GM12875 (cell line): ENCODE measurements around the gene TNIK.

Experiments
- H3K4me3 ChIP-seq: one replicate; pipeline ENCODE4 v1.5.1; 2011; ENCODE audit warnings: low read depth, low read length, control low read depth
- TF ChIP-seq, protein P1 (sequence below): IDR thresholded peaks from 2 replicates; pipeline ENCODE4 v1.5.1; 2011; ENCODE audit warnings: low read depth, mild to moderate bottlenecking, control low read depth, inconsistent platforms, low read length, moderate library complexity, borderline replicate concordance; ENCODE audit not compliant: insufficient read depth

TNIK gene

DNA sequence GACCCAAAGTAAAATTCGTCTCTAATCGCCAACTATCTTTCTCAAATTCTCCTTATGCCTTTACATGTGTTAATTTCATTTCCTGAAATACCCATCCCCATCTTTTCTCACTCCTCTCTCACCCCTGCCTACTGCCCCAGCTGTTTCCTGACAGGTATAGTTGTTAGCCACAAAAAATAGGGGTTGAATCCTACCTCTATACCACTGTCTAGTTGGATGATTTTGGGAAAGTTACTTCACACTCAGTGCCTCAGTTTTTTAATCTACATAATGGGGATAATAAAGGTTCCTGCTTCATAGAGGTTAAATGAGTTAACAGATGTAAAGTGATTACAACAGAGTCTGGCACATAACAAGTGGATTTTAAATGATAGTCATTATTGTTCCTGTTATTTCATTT lies 189.7 kb downstream of the TNIK start:
- H3K4me3 ChIP-seq: no peak overlapping the region
- TF ChIP-seq, protein P1, sequence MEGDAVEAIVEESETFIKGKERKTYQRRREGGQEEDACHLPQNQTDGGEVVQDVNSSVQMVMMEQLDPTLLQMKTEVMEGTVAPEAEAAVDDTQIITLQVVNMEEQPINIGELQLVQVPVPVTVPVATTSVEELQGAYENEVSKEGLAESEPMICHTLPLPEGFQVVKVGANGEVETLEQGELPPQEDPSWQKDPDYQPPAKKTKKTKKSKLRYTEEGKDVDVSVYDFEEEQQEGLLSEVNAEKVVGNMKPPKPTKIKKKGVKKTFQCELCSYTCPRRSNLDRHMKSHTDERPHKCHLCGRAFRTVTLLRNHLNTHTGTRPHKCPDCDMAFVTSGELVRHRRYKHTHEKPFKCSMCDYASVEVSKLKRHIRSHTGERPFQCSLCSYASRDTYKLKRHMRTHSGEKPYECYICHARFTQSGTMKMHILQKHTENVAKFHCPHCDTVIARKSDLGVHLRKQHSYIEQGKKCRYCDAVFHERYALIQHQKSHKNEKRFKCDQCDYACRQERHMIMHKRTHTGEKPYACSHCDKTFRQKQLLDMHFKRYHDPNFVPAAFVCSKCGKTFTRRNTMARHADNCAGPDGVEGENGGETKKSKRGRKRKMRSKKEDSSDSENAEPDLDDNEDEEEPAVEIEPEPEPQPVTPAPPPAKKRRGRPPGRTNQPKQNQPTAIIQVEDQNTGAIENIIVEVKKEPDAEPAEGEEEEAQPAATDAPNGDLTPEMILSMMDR: no peak

DNA sequence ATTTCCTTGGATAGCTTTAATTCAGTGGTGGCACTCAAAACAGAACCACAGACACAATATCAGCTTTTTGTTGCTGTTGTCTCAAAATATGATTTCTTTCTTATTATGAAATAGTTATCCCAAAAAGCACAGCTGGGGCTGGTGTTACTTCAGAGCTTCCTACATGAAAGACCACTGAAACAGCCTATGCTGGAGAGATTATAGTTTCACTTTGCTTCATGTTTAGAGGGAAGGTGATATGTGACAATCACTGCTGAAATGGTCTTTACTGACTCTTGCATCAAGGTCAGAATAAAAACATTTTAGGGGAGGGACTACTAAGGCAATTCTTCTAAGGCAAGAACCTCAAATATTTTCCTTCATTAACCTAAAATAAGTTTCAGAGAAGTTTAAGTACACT lies 190.7 kb downstream of the TNIK start:
- TF ChIP-seq, protein P1: no peak
- H3K4me3 ChIP-seq: no peak overlapping the region

DNA sequence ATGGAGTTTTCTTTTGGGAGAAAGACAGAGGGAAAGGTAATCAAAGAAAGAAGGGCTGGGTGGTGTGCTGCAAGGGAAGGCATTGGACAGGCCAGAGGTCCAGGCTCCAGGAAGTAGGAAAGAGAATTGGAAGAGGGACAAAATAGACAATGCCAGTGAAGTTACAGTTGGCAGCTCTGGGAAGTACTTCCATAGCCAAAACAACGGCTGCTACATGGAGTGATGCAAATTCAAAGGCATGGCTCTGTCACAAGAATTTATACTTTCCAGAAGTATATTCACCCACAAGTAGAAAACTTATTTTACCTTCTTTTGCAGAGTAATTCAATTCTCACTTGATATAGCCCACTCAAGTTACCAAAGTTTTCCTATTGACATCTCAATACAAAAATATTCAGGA lies 191.5 kb downstream of the TNIK start:
- TF ChIP-seq, protein P1: no peak

DNA sequence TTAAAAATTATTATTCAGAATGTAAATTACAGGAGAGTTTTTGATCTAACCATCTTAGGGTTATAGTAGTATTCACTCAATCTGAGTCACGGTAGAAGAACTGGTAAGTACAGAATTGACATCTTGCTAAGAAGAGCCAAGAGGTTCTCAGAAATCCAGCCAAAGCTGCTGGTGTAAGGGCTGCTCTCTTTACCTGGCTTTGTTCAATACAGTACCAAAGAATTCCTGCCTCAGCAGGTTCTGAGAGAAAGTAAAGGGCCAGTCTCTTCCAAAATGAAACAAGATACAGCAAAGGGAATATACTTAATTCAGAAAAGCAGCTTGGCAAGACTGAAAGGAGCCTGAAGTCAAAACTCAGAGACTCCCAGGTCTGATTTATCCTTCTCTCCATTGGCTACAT lies 193.1 kb downstream of the TNIK start:
- TF ChIP-seq, protein P1: no peak
- no peak overlapping the region for H3K4me3 ChIP-seq

More for the DNA sequence above, 191.5 kb downstream of the TNIK start:
- H3K4me3 ChIP-seq: no peak overlapping the region

DNA sequence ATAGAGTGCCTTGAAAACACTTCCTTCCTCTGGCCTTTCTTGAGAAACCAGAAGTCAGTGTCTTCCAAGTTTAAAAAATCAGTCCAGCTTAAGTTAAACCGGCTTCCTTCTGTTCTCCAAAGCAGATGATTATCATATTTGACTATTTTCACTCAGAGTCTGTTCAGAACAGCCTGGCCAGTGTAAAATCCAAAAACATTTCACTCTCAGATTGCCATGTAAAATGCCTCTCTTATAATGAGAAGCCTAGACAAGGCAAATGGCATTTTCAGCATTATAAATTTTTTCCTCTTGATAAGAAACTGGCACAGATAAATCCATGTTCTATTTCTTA lies 193.5 kb downstream of the TNIK start:
- TF ChIP-seq, protein P1: no peak
- no peak overlapping the region for H3K4me3 ChIP-seq

DNA sequence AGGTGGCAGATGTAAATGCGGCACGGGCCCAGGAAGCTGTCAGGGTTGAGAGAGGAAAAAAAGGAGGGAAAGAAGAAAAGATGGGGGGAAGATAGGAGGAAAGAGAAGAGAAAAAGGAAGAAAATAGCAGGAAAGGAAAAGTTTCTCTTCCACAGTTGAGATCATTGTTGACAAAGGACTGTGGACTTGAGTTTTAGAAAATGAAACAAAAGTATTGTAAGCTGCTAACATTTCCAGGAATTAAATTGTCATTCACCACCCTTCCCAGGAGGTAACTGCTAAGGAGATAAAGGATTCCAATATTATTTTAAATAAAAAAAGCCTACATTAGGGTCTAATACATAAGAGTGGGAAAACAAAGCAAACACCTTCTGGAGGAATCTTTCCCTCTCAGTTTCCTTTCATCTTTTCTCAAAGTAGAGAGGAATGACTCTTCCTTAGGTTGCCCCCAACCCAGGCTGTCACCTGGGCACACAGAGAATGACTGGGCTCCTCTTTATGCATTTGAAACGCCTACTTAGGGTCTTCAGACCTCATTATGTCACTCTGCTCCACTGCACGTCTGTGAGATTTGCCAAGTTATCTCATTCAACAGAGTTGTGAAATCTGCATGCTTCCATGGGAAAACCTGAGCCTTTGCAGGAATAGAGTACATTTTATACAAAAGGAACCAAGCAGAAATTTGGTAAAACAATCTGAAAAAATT lies 194.0 kb downstream of the TNIK start:
- no peak overlapping the region for H3K4me3 ChIP-seq
- TF ChIP-seq, protein P1: no peak

DNA sequence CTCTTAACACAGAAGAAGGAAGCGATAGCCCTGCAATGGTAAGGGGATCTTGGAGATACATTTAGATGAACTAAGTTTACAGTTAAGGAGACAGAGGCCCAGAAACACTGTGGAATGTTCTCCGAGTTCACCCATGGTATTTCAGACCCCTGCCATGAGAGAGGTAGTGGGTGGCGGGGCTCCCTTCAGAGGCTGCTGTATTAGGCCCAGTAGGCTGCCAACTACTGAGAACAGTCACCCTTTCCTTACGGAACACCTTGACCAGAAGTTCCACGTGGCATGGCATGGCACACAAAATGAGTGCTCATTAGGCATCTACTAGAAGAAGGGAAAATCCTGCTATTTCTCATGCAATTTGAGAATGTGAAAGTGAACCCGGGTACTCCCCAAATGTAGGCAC lies 195.4 kb downstream of the TNIK start:
- TF ChIP-seq, protein P1: no peak

More for the DNA sequence above, 195.4 kb downstream of the TNIK start:
- H3K4me3 ChIP-seq: no peak overlapping the region
